Endothelial cell of umbilical vein (primary cell): ENCODE data around the gene NKX1-1. TPM values are rescaled to one million over a fixed set of nuclear protein-coding genes. Genes with fewer than 3 reads are reported as not detected.

ENCODE experiments used
- BruUV-seq: library from RNA; stranded (reverse); fragments of 400-500 nt; replicated peaks from 2 replicates; lab custom pipeline; 2021; lab: Mats Ljungman, UMichigan
- CTCF ChIA-PET: fragments of 300-600, 350-600 bp; sonication (Branson Sonifier 250); formaldehyde crosslinking; loops from one replicate; lab custom pipeline; 2021; ENCODE audit warnings: antibody characterized with exemption, inconsistent platforms; lab: Charles Lee
- POLR2A ChIA-PET: fragments of 300-600, 350-600 bp; sonication (Branson Sonifier 250); formaldehyde crosslinking; loops from one replicate; lab custom pipeline; 2021; ENCODE audit warnings: antibody characterized with exemption, inconsistent platforms; lab: Charles Lee
- DNase-seq: peaks from one replicate; pipeline ENCODE4 v3.0.0-alpha.2; 2011; ENCODE audit warnings: low read depth, low spot score
- FAIRE-seq: peaks from 2 replicates; lab custom pipeline; 2011; peaks lifted over from hg19 to GRCh38; lab: Jason Lieb, UNC
- H2AFZ ChIP-seq: 2 replicates; pipeline ENCODE4 v1.6.0; 2012; ENCODE audit warnings: low read depth, low read length, control low read depth, inconsistent platforms
- H3K27ac ChIP-seq: 2 replicates; pipeline ENCODE4 v1.5.1; 2011; ENCODE audit warnings: low read depth, mild to moderate bottlenecking, control low read depth, low read length, moderate library complexity; ENCODE audit not compliant: insufficient read depth
- H3K27me3 ChIP-seq, 2 experiments: 2 replicates each; pipeline versions ENCODE4 v1.6.0 to v1.6.1; 2011; ENCODE audit warnings: low read length in 2 of 2, mixed read lengths in 1 of 2; ENCODE audit not compliant: control insufficient read depth in 2 of 2, insufficient read depth in 2 of 2
- H3K36me3 ChIP-seq, 2 experiments: 2 replicates in 1 of 2; 3 replicates in 1 of 2; pipeline ENCODE4 v1.5.1; 2011; ENCODE audit warnings: low read length in 2 of 2, mild to moderate bottlenecking in 1 of 2, moderate library complexity in 1 of 2; ENCODE audit not compliant: control insufficient read depth in 2 of 2, insufficient read depth in 2 of 2; ENCODE audit errors: extremely low read depth in 1 of 2
- H3K4me1 ChIP-seq: 3 replicates; pipeline ENCODE4 v1.5.1; 2011; ENCODE audit warnings: mild to moderate bottlenecking, low read length; ENCODE audit not compliant: control insufficient read depth, insufficient read depth; ENCODE audit errors: extremely low read depth
- H3K4me2 ChIP-seq: 2 replicates; pipeline ENCODE4 v1.6.1; 2011; ENCODE audit warnings: low read length, control low read depth, mixed read lengths; ENCODE audit not compliant: insufficient read depth
- H3K4me3 ChIP-seq, 3 experiments: fragments of 200-600 bp in 1 of 3; sonication (generic), shearing (Covaris generic) in 1 of 3; replicated peaks in 1 of 3; 2 replicates each; pipeline ENCODE4 v1.5.1; 2011 to 2016; ENCODE audit warnings: control low read depth in 3 of 3, low read length in 3 of 3, mild to moderate bottlenecking in 2 of 3, inconsistent platforms in 1 of 3, low read depth in 1 of 3, moderate library complexity in 1 of 3; ENCODE audit not compliant: insufficient read depth in 1 of 3
- H3K79me2 ChIP-seq: 2 replicates; pipeline ENCODE4 v1.6.0; 2012; ENCODE audit warnings: low read length, inconsistent platforms; ENCODE audit not compliant: control insufficient read depth, insufficient read depth
- H3K9ac ChIP-seq: replicated peaks from 2 replicates; pipeline ENCODE3; 2011; ENCODE audit warnings: low read length, control low read depth; ENCODE audit not compliant: insufficient read depth; ENCODE audit errors: extremely low read depth
- H3K9me1 ChIP-seq: replicated peaks from 3 replicates; pipeline ENCODE4 v1.6.0; 2011; ENCODE audit warnings: mild to moderate bottlenecking, low read length; ENCODE audit not compliant: control insufficient read depth, insufficient read depth; ENCODE audit errors: extremely low read depth
- H3K9me3 ChIP-seq: replicated peaks from 2 replicates; pipeline ENCODE4 v1.5.1; 2012; ENCODE audit warnings: low read length, inconsistent platforms; ENCODE audit not compliant: control insufficient read depth, insufficient read depth
- H4K20me1 ChIP-seq: replicated peaks from 2 replicates; pipeline ENCODE3; 2011; ENCODE audit warnings: mild to moderate bottlenecking, low read length; ENCODE audit not compliant: control insufficient read depth, insufficient read depth; ENCODE audit errors: extremely low read depth
- CTCF ChIP-seq, 2 donors: IDR thresholded peaks; 1 replicate in 1 of 2; 2 replicates in 1 of 2; pipeline ENCODE4 v1.5.1; 2011; ENCODE audit warnings: low read length in 2 of 2, mild to moderate bottlenecking in 2 of 2, moderate library complexity in 2 of 2, control low read depth in 1 of 2, inconsistent platforms in 1 of 2, low read depth in 1 of 2; ENCODE audit not compliant: insufficient read depth in 1 of 2; ENCODE audit errors: extremely low read depth in 1 of 2
- POLR2A ChIP-seq: IDR thresholded peaks from 2 replicates; pipeline ENCODE4 v1.6.1; 2012; ENCODE audit warnings: low read depth, mild to moderate bottlenecking, control low read depth, low read length
- dilution Hi-C: fragments of 300-500 bp; cut with MboI; formaldehyde crosslinking; loops from one replicate; pipeline ENCODE4 v1.15.0; 2019; ENCODE audit warnings: low sequenced_read_pairs; ENCODE audit not compliant: extremely low pct_ligation_motif_present
- intact Hi-C: fragments of 100-400 bp; cut with micrococcal nuclease; formaldehyde crosslinking; loops from one replicate; pipeline ENCODE4 v1.10.0; 2022
- polyA plus RNA-seq, 4 experiments: library from polyadenylated mRNA; depleted of rRNA in 3 of 4; stranded (reverse) in 3 of 4; unstranded in 1 of 4; fragments of >200 nt; gene quantifications; 2 replicates each; pipeline versions ENCODE4 v1.2.1 to v1.2.3, GENCODE V29; 2011 to 2012; ENCODE audit warnings: missing spikeins in 1 of 4
- total RNA-seq: library from RNA; stranded (reverse); gene quantifications from 2 replicates; pipeline ENCODE4 v1.2.3, GENCODE V29; 2021
- TF ChIP-seq, protein P1 (sequence below): IDR thresholded peaks from 2 replicates; pipeline ENCODE4 v1.6.1; 2011; ENCODE audit not compliant: insufficient read depth, insufficient read length

Gene NKX1-1
- total and polyA plus RNA-seq, 2 donors (not counting 3 experiments of a cell fraction or from before 2014, with no cell fraction given): not detected

GRCh38 chr4:1417522-1418390 is 11.5 kb upstream of the NKX1-1 start:
- intact Hi-C loops: no loop called here

More at GRCh38 chr4:1417522-1418390, 11.5 kb upstream of the NKX1-1 start:
- BruUV-seq: no TSS peak
- CTCF ChIA-PET: no interaction called here
- TF ChIP-seq, protein P1, sequence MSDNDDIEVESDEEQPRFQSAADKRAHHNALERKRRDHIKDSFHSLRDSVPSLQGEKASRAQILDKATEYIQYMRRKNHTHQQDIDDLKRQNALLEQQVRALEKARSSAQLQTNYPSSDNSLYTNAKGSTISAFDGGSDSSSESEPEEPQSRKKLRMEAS: no peak
- TF ChIP-seq POLR2A: no peak
- TF ChIP-seq CTCF (IDR thresholded peaks at IDR 0.05; ENCODE audit: extremely low read depth in 1 of 2, insufficient read depth in 1 of 2, low read depth in 1 of 2, low read length in 2 of 2): no peak
- Histone ChIP-seq H3K4me2 (no peak overlapping the region), H3K27me3 (peaks cover 6 to 10% of the 10 kb centered on the region in 2 experiments), H3K4me3 (no peak overlapping the region), H3K9me1 (no peaks in the 10 kb centered on the region), H4K20me1 (no peaks in the 10 kb centered on the region), H3K9ac (no peak overlapping the region), H2AFZ (no peak overlapping the region), H3K79me2 (no peaks in the 10 kb centered on the region), H3K4me1 (no peaks in the 10 kb centered on the region), H3K9me3 (no peaks in the 10 kb centered on the region), H3K36me3 (no peaks in the 10 kb centered on the region), H3K27ac (no peak overlapping the region)
- DNase-seq: no peak
- dilution Hi-C loops: no loop called here
- POLR2A ChIA-PET: no interaction called here
- FAIRE-seq: no peak
